GM19395 (cell line): ENCODE results near the gene STN1.
A peak's percentile ranks its signal among the peaks of the same experiment; 100 is the strongest.

Experiments
- ATAC-seq: cut with Tn5 transposase; IDR thresholded peaks from one replicate; pipeline ENCODE4 v1.9.1; 2021; ENCODE audit warnings: mild to moderate bottlenecking, moderate library complexity; ENCODE audit not compliant: unreplicated experiment

STN1 gene

GRCh38 chr10:103929381-103929921, 11.5 kb upstream of the STN1 start:
- no peak for ATAC-seq

GRCh38 chr10:103928784-103929183, 10.8 kb upstream of the STN1 start:
- no peak for ATAC-seq

GRCh38 chr10:103926722-103927319, 8.8 kb upstream of the STN1 start:
- ATAC-seq, result no peak

- no peak for ATAC-seq
These were observed 7.6 kb upstream of the STN1 start for GRCh38 chr10:103925591-103925990.

- ATAC-seq, result no peak
These were observed 5.5 kb upstream of the STN1 start for GRCh38 chr10:103923502-103923901.

- no peak for ATAC-seq
These were observed 4.7 kb upstream of the STN1 start for GRCh38 chr10:103922659-103923058.

GRCh38 chr10:103921750-103922195, 3.8 kb upstream of the STN1 start:
- peak; percentile 44 for ATAC-seq

- ATAC-seq, result no peak
These were observed 3.3 kb upstream of the STN1 start for GRCh38 chr10:103921248-103921647.

- no peak for ATAC-seq
These were observed 1.7 kb upstream of the STN1 start for GRCh38 chr10:103919648-103920025.

GRCh38 chr10:103917302-103918052, 507 bp downstream of the STN1 start:
- ATAC-seq, result peak; percentile 15

- no peak for ATAC-seq
These were observed 1.1 kb downstream of the STN1 start for GRCh38 chr10:103916876-103917275.

GRCh38 chr10:103916254-103916653, 1.7 kb downstream of the STN1 start:
- ATAC-seq, result no peak

GRCh38 chr10:103915796-103916195, 2.2 kb downstream of the STN1 start:
- ATAC-seq, result no peak

GRCh38 chr10:103912759-103913158, 5.2 kb downstream of the STN1 start:
- no peak for ATAC-seq

- no peak for ATAC-seq
These were observed 6.9 kb downstream of the STN1 start for GRCh38 chr10:103911021-103911459.

- ATAC-seq, result no peak
These were observed 7.5 kb downstream of the STN1 start for GRCh38 chr10:103910442-103911012.

- ATAC-seq, result no peak
These were observed 12.5 kb downstream of the STN1 start for GRCh38 chr10:103905441-103905840.

- ATAC-seq, result no peak
These were observed 16.7 kb downstream of the STN1 start for GRCh38 chr10:103901299-103901698.

- ATAC-seq, result no peak
These were observed 18.7 kb downstream of the STN1 start for GRCh38 chr10:103899312-103899711.

- ATAC-seq, result no peak
These were observed 20.7 kb downstream of the STN1 start for GRCh38 chr10:103897241-103897774.

- no peak for ATAC-seq
These were observed 21.8 kb downstream of the STN1 start for GRCh38 chr10:103896225-103896624.
